Fibroblast of upper back skin (primary cell): ENCODE data around the gene CENPF.
A peak's percentile ranks its signal among the peaks of the same experiment; 100 is the strongest.
"Not testable (repeated sequence)": the region's sequence is repeated elsewhere in the genome, so short reads cannot be mapped to it uniquely, and the experiment has no call there.

Source experiments
- DNase-seq: peaks from one replicate; pipeline ENCODE4 v3.0.0-alpha.2; 2013

The CENPF gene

DNA sequence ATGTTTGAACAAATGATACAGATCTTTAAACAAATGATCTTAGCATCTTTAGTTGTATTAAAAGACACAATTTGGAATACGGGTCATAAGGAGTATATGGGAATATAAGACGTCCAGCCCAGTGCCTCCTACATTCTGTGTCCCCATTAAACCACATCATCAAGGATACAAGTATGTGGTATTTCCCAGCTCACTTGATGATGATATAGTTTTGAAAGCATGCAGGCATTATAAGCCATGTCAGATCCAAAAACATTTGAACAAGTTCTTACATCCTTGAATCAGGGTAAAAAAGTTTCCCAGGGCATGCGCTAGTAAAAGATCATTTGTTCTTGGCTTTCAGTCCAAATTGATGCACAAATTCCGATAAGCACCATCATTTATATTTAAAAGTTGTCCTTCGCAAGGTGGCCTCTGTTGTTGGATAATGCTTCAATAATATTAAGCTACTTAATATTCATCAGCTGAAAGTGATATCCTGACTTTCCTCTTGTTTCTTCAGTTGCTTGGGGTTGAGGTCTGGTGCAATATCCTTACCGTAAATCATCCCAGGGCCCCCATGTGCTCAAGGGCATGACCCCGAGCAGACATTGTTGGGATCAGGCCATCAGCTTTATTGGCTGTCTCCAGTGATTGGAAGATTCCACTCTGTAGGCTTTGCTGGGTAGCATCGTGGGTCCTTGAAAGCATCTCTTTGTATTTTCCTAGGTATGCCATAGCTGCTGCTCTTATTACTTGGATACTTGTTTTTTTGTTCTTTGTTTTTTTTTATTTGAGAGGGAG lies 61.8 kb downstream of the CENPF start:
- DNase-seq = peak; percentile 66

GRCh38 chr1:214665606-214666110 lies 62.7 kb downstream of the CENPF start:
- peak; percentile 62 for DNase-seq

- DNase-seq = no peak
Measured at GRCh38 chr1:214666674-214667073, 63.7 kb downstream of the CENPF start.

DNA sequence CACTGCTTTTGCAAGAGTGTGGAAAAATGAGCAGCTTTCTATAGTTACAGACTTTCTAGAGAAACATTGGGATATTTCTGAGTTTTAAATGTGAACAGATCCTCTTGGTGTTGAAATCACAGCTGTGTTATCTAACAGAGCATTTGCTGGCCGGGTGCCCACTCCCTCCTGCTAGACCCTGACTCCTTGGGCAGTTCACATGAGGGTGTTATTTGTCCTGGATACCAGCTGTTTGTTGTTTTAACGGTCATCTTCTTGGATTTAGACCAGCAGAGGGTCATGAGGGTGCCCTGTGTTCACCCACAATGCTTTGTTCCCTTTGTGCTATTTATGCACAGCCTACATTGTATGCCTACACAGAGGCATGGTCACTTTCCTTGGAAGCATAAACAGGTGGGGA lies 67.1 kb downstream of the CENPF start:
- DNase-seq = peak; percentile 31

DNA sequence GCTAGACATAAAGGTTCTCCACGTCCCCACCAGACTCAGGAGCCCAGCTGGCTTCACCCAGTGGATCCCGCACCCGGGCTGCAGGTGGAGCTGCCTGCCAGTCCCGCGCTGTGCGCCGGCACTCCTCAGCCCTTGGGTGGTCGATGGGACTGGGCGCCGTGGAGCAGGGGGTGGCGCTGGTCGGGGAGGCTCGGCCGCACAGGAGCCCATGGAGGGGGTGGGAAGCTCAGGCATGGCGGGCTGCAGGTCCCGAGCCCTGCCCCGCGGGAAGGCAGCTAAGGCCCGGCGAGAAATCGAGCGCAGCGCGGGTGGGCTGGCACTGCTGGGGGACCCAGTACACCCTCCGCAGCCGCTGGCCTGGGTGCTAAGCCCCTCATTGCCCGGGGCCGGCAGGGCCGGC lies 70.0 kb downstream of the CENPF start:
- DNase-seq = not testable (repeated sequence)

DNA sequence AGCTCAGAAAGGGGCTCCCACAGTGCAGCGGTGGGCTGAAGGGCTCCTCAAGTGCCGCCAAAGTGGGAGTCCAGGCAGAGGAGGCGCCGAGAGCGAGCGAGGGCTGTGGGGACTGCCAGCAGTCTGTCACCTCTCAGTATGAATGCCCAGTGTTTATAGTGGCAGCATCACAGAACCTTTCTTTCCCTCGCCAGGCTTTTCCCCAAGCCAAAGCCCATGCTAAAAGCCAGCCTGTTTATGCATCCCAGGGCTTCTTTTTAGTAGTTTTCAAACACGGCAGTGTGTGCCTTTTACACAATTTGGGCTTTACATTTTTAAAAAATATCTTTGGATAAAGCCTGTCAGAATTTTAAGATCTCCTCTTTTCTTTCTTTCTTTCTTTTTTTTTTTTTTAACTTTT lies 70.6 kb downstream of the CENPF start:
- no peak for DNase-seq

GRCh38 chr1:214675524-214675923 lies 72.5 kb downstream of the CENPF start:
- not testable (repeated sequence) for DNase-seq

DNA sequence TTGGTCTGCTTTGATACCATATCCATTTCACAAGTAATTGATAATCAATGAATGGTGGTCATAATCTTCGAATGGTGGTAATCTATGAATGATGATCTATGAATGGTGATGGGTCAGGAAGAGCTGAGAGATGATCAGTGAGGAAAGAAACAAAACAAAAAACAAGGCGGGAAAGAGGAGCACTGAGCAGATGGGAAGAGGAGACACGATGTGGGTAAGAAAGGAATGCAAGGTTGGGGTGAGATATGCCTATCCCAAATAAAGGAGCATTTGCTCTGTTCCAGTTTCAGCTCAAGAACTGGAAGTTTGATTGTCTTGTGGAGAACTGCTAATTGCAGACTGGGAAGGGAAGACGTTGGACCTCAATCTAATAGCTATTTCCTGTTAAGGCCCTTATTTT lies 73.8 kb downstream of the CENPF start:
- no peak for DNase-seq

DNA sequence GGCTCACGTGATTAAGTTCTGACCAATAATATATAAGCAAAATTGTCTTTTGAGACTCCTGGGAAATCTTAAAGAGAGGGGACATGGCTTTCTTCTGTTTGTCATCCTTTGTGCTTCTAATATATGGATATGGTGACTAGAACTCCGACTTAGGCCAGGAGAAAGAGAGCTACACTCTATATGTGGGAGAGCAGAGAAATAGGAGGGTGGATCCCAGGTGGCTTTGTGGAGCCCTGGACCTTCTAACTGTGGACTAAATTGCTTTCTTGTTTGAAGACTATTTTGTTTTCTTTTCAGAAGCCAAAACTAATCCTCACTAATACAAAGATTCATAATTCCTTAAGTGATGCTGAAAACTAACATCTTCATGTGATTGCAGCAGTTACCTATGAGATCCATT lies 75.0 kb downstream of the CENPF start:
- DNase-seq = no peak

GRCh38 chr1:214678386-214678785 lies 75.4 kb downstream of the CENPF start:
- DNase-seq = no peak

- DNase-seq = peak; percentile 18
Measured at GRCh38 chr1:214683621-214684020, 80.6 kb downstream of the CENPF start.

DNA sequence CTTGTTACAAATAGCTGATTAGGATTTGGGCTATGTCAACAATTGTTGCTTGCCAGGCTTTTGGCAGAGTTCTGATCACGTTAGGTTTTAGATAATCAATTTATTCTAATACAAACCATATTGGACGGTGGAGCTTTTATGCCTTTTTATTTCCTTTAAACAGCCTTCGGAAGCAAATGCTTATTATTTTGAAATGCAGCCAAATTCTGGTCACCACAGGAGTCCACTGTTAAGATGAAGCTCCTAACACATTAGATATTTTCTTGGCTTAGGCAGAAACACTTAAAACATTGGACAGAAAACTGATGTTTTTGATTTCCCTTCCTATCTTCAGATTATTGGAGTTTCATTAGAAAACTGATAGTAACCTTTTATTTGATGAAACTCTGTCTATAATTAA lies 82.9 kb downstream of the CENPF start:
- DNase-seq = peak; percentile 27

GRCh38 chr1:214686497-214686896 lies 83.5 kb downstream of the CENPF start:
- no peak for DNase-seq

- no peak for DNase-seq
Measured at GRCh38 chr1:214688891-214689290, 85.9 kb downstream of the CENPF start.

GRCh38 chr1:214694769-214695168 lies 91.8 kb downstream of the CENPF start:
- no peak for DNase-seq

GRCh38 chr1:214698559-214698958 lies 95.6 kb downstream of the CENPF start:
- DNase-seq = peak; percentile 59

- no peak for DNase-seq
Measured at GRCh38 chr1:214700437-214700836, 97.4 kb downstream of the CENPF start.

DNA sequence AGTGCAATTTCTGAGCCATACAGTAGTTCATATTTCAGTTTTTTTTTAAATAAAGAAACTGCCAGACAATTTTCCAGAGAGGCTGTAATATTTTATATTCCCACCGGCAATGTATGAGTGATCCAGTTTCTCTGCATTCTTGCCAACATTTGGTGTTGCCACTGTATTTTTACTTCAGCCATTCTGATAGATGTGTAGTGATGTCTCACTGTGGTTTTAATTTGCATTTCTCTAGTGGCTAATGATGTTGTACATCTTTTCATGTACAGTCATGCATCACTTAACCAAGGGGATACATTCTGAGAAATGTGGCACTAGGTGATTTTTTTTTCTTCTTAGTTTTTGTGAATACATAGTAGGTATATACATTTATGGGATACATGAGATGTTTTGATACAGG lies 99.6 kb downstream of the CENPF start:
- peak; percentile 73 for DNase-seq

- DNase-seq = peak; percentile 53
Measured at GRCh38 chr1:214707306-214708087, 104.5 kb downstream of the CENPF start.

- DNase-seq = peak; percentile 23
Measured at GRCh38 chr1:214708321-214708955, 105.4 kb downstream of the CENPF start.

DNA sequence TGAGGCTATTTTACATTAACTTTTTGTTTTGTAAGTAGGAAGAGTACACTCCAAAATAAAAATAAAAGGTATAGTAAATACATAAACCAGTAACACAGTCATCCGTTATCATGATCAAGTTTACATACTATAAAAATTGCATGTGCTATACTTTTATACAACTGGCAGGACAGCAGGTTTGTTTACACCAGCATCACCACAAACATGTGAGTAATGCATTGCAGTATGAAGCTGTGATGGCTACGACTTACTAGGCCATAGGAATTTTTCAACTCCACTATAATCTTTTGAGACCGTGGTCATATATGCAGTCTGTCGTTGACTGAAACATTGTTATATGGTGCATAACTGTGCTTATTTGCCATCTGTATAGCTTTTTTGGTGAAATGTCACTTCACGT lies 106.2 kb downstream of the CENPF start:
- DNase-seq = no peak

DNA sequence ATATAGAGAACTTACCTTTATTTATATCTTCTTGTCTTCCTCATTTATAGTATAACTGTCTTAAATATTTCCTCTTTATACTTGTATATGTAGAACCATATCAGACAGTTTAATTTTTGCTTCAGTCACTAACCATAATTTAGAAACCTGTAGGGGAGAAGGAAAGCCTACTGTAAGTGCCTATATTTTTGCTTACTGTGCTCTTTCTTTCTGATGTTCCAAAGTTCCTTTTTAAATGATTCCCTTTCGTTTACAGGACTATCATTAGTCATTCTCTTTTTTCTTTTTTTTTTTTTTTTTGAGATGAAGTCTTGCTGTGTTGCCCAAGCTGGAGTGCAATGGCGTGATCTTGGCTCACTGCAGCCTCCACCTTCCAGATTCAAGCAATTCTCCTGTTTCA lies 109.7 kb downstream of the CENPF start:
- no peak for DNase-seq
